Fibroblast of lung (primary cell): ENCODE measurements around the gene TOR1AIP2. TPM values are rescaled to one million over a fixed set of nuclear protein-coding genes. Genes with fewer than 3 reads are reported as not detected.

ENCODE experiments used
- DNase-seq, 2 donors: peaks; one replicate each; pipeline versions ENCODE4 v3.0.0 to v3.0.0-alpha.2; 2010; ENCODE audit warnings: low read depth in 2 of 2
- H2AFZ ChIP-seq: 2 replicates; pipeline ENCODE4 v1.5.1; 2012; ENCODE audit warnings: low read length, control low read depth, inconsistent platforms
- H3K27ac ChIP-seq: 2 replicates; pipeline ENCODE4 v1.5.1; 2011; ENCODE audit warnings: low read length, control low read depth; ENCODE audit not compliant: insufficient read depth
- H3K27me3 ChIP-seq: 2 replicates; pipeline ENCODE4 v1.5.1; 2011; ENCODE audit warnings: mild to moderate bottlenecking, low read length; ENCODE audit not compliant: control insufficient read depth, insufficient read depth
- H3K36me3 ChIP-seq: 2 replicates; pipeline ENCODE4 v1.5.1; 2011; ENCODE audit warnings: low read length; ENCODE audit not compliant: control insufficient read depth, insufficient read depth
- H3K4me1 ChIP-seq: 2 replicates; pipeline ENCODE4 v1.5.1; 2011; ENCODE audit warnings: low read length; ENCODE audit not compliant: control insufficient read depth, insufficient read depth; ENCODE audit errors: extremely low read depth
- H3K4me2 ChIP-seq: 2 replicates; pipeline ENCODE4 v1.5.1; 2011; ENCODE audit warnings: low read length, control low read depth; ENCODE audit not compliant: insufficient read depth; ENCODE audit errors: extremely low read depth
- H3K4me3 ChIP-seq, 4 experiments: fragments of 200-600 bp in 1 of 4; sonication (generic) in 1 of 4; replicated peaks in 1 of 4; 2 replicates each; pipeline ENCODE4 v1.5.1; 2011 to 2016; ENCODE audit warnings: low read length in 4 of 4, low read depth in 3 of 4, mild to moderate bottlenecking in 3 of 4, control low read depth in 2 of 4, inconsistent platforms in 1 of 4, mixed read lengths in 1 of 4; ENCODE audit not compliant: insufficient read depth in 1 of 4; ENCODE audit errors: control extremely low read depth in 1 of 4
- H3K79me2 ChIP-seq: 2 replicates; pipeline ENCODE4 v1.5.1; 2012; ENCODE audit warnings: mild to moderate bottlenecking, low read length, inconsistent platforms; ENCODE audit not compliant: control insufficient read depth, insufficient read depth
- H3K9ac ChIP-seq: 2 replicates; pipeline ENCODE4 v1.5.1; 2011; ENCODE audit warnings: mild to moderate bottlenecking, low read length, control low read depth; ENCODE audit not compliant: insufficient read depth
- H3K9me3 ChIP-seq: 2 replicates; pipeline ENCODE4 v1.5.1; 2012; ENCODE audit warnings: low read depth, low read length; ENCODE audit not compliant: control insufficient read depth, insufficient read depth
- H4K20me1 ChIP-seq: 2 replicates; pipeline ENCODE4 v1.5.1; 2011; ENCODE audit warnings: low read length; ENCODE audit not compliant: control insufficient read depth, insufficient read depth; ENCODE audit errors: extremely low read depth
- CTCF ChIP-seq, 2 donors: IDR thresholded peaks in 1 of 2; conservative IDR thresholded peaks in 1 of 2; 1 replicate in 1 of 2; 2 replicates in 1 of 2; pipeline ENCODE4 v1.5.1; 2011 to 2012; ENCODE audit warnings: low read length in 2 of 2, control low read depth in 1 of 2, inconsistent platforms in 1 of 2, low read depth in 1 of 2, mild to moderate bottlenecking in 1 of 2
- EZH2 ChIP-seq: IDR thresholded peaks from 2 replicates; pipeline ENCODE4 v1.5.1; 2012; ENCODE audit warnings: low read length, control low read depth, mild to moderate bottlenecking; ENCODE audit errors: missing control alignments
- polyA plus RNA-seq, 2 donors: library from polyadenylated mRNA; depleted of rRNA in 1 of 2; stranded (reverse) in 1 of 2; unstranded in 1 of 2; fragments of >200 nt; gene quantifications; 2 replicates each; pipeline ENCODE4 v1.2.1, GENCODE V29; 2011 to 2012; ENCODE audit warnings: missing spikeins in 1 of 2
- total RNA-seq: library from RNA; depleted of rRNA; stranded (reverse); fragments of >200 nt; gene quantifications from 2 replicates; pipeline ENCODE4 v1.2.1, GENCODE V29; 2014

Gene TOR1AIP2
- total and polyA plus RNA-seq, 2 donors (not counting 1 experiment from before 2014, with no cell fraction given): 78.9 to 81.9 TPM

GRCh38 chr1:179925302-179925701 is 47.7 kb upstream of the TOR1AIP2 start:
- peaks cover 5% of the 10 kb centered on the region for H3K4me1 ChIP-seq
- no peak overlapping the region for H3K9ac ChIP-seq
- no peaks in the 10 kb centered on the region for H4K20me1 ChIP-seq

DNA sequence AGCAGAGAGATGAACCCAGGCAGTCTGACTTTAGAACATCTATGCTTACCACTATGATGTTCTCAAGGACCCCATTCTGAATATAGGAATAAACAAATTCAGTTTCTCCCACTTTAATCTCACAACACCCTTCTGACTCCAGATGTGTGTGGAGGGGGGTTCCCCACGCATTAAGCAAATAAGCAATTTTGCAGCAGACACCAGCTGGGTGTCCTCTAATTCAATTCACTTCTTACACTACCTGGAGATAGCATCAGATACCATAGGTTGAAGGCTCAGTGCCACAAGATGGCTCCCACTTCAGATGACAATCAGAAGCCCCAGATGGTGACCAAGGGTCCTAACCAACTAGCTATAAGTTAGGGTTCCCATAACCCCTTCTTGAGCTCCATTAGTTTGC is 46.7 kb upstream of the TOR1AIP2 start:
- H3K27ac ChIP-seq: no peak overlapping the region
- no peaks in the 10 kb centered on the region for H3K9me3 ChIP-seq
- H3K9ac ChIP-seq: no peak overlapping the region
- H3K4me2 ChIP-seq: no peak overlapping the region
- TF ChIP-seq CTCF (conservative IDR thresholded peaks at IDR 0.05 in 1 of 2, IDR thresholded peaks at IDR 0.05 in 1 of 2; ENCODE audit: low read depth in 1 of 2, low read length in 2 of 2) (no peak), EZH2 (no peak)
- no peak for DNase-seq
- H3K27me3 ChIP-seq: no peaks in the 10 kb centered on the region
- H3K4me3 ChIP-seq: no peak overlapping the region
- peaks cover 5% of the 10 kb centered on the region for H3K4me1 ChIP-seq
- H3K79me2 ChIP-seq: no peaks in the 10 kb centered on the region
- no peaks in the 10 kb centered on the region for H4K20me1 ChIP-seq
- H3K36me3 ChIP-seq: no peaks in the 10 kb centered on the region
- H2AFZ ChIP-seq: no peak overlapping the region

More at GRCh38 chr1:179925302-179925701, 47.7 kb upstream of the TOR1AIP2 start:
- H3K36me3 ChIP-seq: no peaks in the 10 kb centered on the region
- DNase-seq: no peak
- no peak overlapping the region for H3K4me3 ChIP-seq
- H2AFZ ChIP-seq: no peak overlapping the region
- H3K79me2 ChIP-seq: no peaks in the 10 kb centered on the region
- TF ChIP-seq CTCF (conservative IDR thresholded peaks at IDR 0.05 in 1 of 2, IDR thresholded peaks at IDR 0.05 in 1 of 2; ENCODE audit: low read depth in 1 of 2, low read length in 2 of 2): no peak
- TF ChIP-seq EZH2: no peak
- H3K27ac ChIP-seq: no peak overlapping the region
- H3K27me3 ChIP-seq: no peaks in the 10 kb centered on the region
- no peak overlapping the region for H3K4me2 ChIP-seq
- H3K9me3 ChIP-seq: no peaks in the 10 kb centered on the region

GRCh38 chr1:179923029-179923428 is 45.4 kb upstream of the TOR1AIP2 start:
- Histone ChIP-seq H3K27ac (no peak overlapping the region), H3K9me3 (no peaks in the 10 kb centered on the region), H3K4me2 (no peak overlapping the region), H3K4me1 (peaks cover 5% of the 10 kb centered on the region), H3K9ac (no peak overlapping the region), H2AFZ (no peak overlapping the region), H3K27me3 (no peaks in the 10 kb centered on the region), H3K4me3 (no peak overlapping the region), H3K79me2 (no peaks in the 10 kb centered on the region), H4K20me1 (no peaks in the 10 kb centered on the region), H3K36me3 (peaks cover 2% of the 10 kb centered on the region)
- TF ChIP-seq CTCF (conservative IDR thresholded peaks at IDR 0.05 in 1 of 2, IDR thresholded peaks at IDR 0.05 in 1 of 2; ENCODE audit: low read depth in 1 of 2, low read length in 2 of 2) (no peak), EZH2 (no peak)
- DNase-seq: no peak
